Esophagus muscularis mucosa (tissue), 4 donors: ENCODE measurements around the gene PTPN23. TPM values are rescaled to one million over a fixed set of nuclear protein-coding genes. Genes with fewer than 3 reads are reported as not detected.

Experiments used
- DNase-seq: peaks from one replicate; pipeline ENCODE4 v3.0.0-alpha.2; 2017; ENCODE audit errors: extremely low spot score
- H3K27ac ChIP-seq, 4 donors: fragments of 200-600 bp; sonication (generic); replicated peaks in 1 of 4; 1 replicate in 3 of 4; 2 replicates in 1 of 4; pipeline ENCODE4 v1.5.1; 2016 to 2019; ENCODE audit warnings: mild to moderate bottlenecking in 1 of 4
- H3K27me3 ChIP-seq, 4 donors: fragments of 200-600 bp; sonication (generic); one replicate each; pipeline versions ENCODE4 v1.5.1 to v1.6.0; 2016 to 2019
- H3K36me3 ChIP-seq, 4 donors: fragments of 200-600 bp; sonication (generic); one replicate each; pipeline ENCODE4 v1.5.1; 2016 to 2019
- H3K4me1 ChIP-seq, 4 donors: fragments of 200-600 bp; sonication (generic); one replicate each; pipeline ENCODE4 v1.5.1; 2016 to 2019
- H3K4me3 ChIP-seq, 4 donors: fragments of 200-600 bp; sonication (generic); 1 replicate in 2 of 4; 2 replicates in 2 of 4; pipeline ENCODE4 v1.5.1; 2016 to 2019; ENCODE audit warnings: mild to moderate bottlenecking in 4 of 4, moderate library complexity in 1 of 4
- H3K9me3 ChIP-seq, 4 donors: fragments of 200-600 bp; sonication (generic); 1 replicate in 3 of 4; 2 replicates in 1 of 4; pipeline ENCODE4 v1.5.1; 2016 to 2019
- CTCF ChIP-seq, 3 experiments: fragments of 200-600 bp in 2 of 3; fragments of 450-650 bp in 1 of 3; sonication (generic) in 2 of 3; IDR thresholded peaks; one replicate each; pipeline ENCODE4 v1.5.1; 2017 to 2019; ENCODE audit warnings: antibody characterized with exemption in 3 of 3, mild to moderate bottlenecking in 2 of 3, moderate library complexity in 1 of 3
- EP300 ChIP-seq: sonication (generic); formaldehyde crosslinking; IDR thresholded peaks from one replicate; pipeline ENCODE4 v1.6.1; 2017; ENCODE audit warnings: antibody characterized with exemption
- POLR2A ChIP-seq: fragments of 450-650 bp; IDR thresholded peaks from one replicate; pipeline ENCODE4 v1.6.1; 2017; ENCODE audit warnings: antibody characterized with exemption, moderate library complexity, mild to moderate bottlenecking, low read depth
- POLR2AphosphoS5 ChIP-seq, 2 donors: sonication (generic); formaldehyde crosslinking; IDR thresholded peaks; one replicate each; pipeline ENCODE4 v1.6.1; 2017; ENCODE audit warnings: antibody characterized with exemption in 2 of 2
- WGBS: methylation state at CpG from one replicate; pipeline ENCODE4 v1.1.5; 2018; 5-methylcytosine and 5-hydroxymethylcytosine counted together
- intact Hi-C: fragments of 100-400 bp; cut with DNase I; formaldehyde crosslinking; loops from one replicate; pipeline ENCODE4 v1.15.1; 2023
- total RNA-seq, 4 donors: library from RNA; depleted of rRNA; stranded (reverse); fragments of >200 nt; gene quantifications; one replicate each; pipeline versions ENCODE4 v1.1.0 to v1.2.1, GENCODE V29; 2016

PTPN23 gene
- total RNA-seq, 4 donors from 2014 or later, result 16.9 to 156 (median 26.3) TPM

- DNase-seq, result no peak
- no peak overlapping the region for H3K4me3 ChIP-seq
- no peaks in the 10 kb centered on the region for H3K27me3 ChIP-seq
- H3K27ac ChIP-seq, result no peak overlapping the region
- H3K36me3 ChIP-seq, result peaks cover 64 to 97% (median 96%) of the 10 kb centered on the region in 4 donors
- intact Hi-C loops, result no loop called here
- TF ChIP-seq POLR2AphosphoS5 (IDR thresholded peaks at IDR 0.05) (no peak), CTCF (IDR thresholded peaks at IDR 0.05) (no peak), EP300 (no peak), POLR2A (no peak)
- WGBS, result 69% methylated on average over 10 of the region's 10 CpGs
- no peaks in the 10 kb centered on the region for H3K9me3 ChIP-seq
- peaks cover 3 to 17% (median 9%) of the 10 kb centered on the region in 4 donors for H3K4me1 ChIP-seq
These were observed 29.5 kb downstream of the PTPN23 start for GRCh38 chr3:47410417-47410720.

- 93% methylated on average over 18 of the region's 30 CpGs for WGBS
- Histone ChIP-seq H3K27ac (no peak overlapping the region), H3K9me3 (no peaks in the 10 kb centered on the region), H3K4me3 (no peak overlapping the region), H3K27me3 (no peaks in the 10 kb centered on the region), H3K36me3 (peaks cover 64 to 100% (median 100%) of the 10 kb centered on the region in 4 donors), H3K4me1 (peaks cover 0 to 10% (median 3%) of the 10 kb centered on the region in 4 donors)
- TF ChIP-seq POLR2AphosphoS5 (IDR thresholded peaks at IDR 0.05) (peak in 1 of 2 donors; percentile 24), POLR2A (no peak)
- intact Hi-C loops, result no loop called here
- DNase-seq, result no peak
These were observed 30.2 kb downstream of the PTPN23 start for GRCh38 chr3:47410801-47411646.

GRCh38 chr3:47411696-47412452 lies 31.1 kb downstream of the PTPN23 start:
- peaks cover 0 to 2% (median 0%) of the 10 kb centered on the region in 4 donors for H3K4me1 ChIP-seq
- no peaks in the 10 kb centered on the region for H3K27me3 ChIP-seq
- DNase-seq, result no peak
- peaks cover 56 to 97% (median 95%) of the 10 kb centered on the region in 4 donors for H3K36me3 ChIP-seq
- no peak overlapping the region for H3K27ac ChIP-seq
- H3K9me3 ChIP-seq, result no peaks in the 10 kb centered on the region
- WGBS, result 90% methylated on average over 10 of the region's 24 CpGs
- H3K4me3 ChIP-seq, result no peak overlapping the region
- intact Hi-C loops, result no loop called here
- TF ChIP-seq POLR2AphosphoS5 (IDR thresholded peaks at IDR 0.05) (no peak), POLR2A (no peak), EP300 (no peak), CTCF (IDR thresholded peaks at IDR 0.05) (no peak)

GRCh38 chr3:47412453-47412756 lies 31.6 kb downstream of the PTPN23 start:
- WGBS, result 86% methylated on average over 4 of the region's 5 CpGs
- H3K36me3 ChIP-seq, result peaks cover 51 to 97% (median 95%) of the 10 kb centered on the region in 4 donors
- no peak overlapping the region for H3K4me3 ChIP-seq
- no peaks in the 10 kb centered on the region for H3K27me3 ChIP-seq
- no peak for DNase-seq
- TF ChIP-seq POLR2AphosphoS5 (IDR thresholded peaks at IDR 0.05), result no peak
- no peak for TF ChIP-seq EP300
- TF ChIP-seq POLR2A, result no peak
- no peak for TF ChIP-seq CTCF (IDR thresholded peaks at IDR 0.05)
- intact Hi-C loops, result no loop called here
- H3K27ac ChIP-seq, result no peak overlapping the region
- H3K4me1 ChIP-seq, result no peaks in the 10 kb centered on the region
- H3K9me3 ChIP-seq, result no peaks in the 10 kb centered on the region

GRCh38 chr3:47412842-47413520 lies 32.2 kb downstream of the PTPN23 start:
- Histone ChIP-seq H3K36me3 (peaks cover 51 to 95% (median 92%) of the 10 kb centered on the region in 4 donors), H3K27me3 (no peaks in the 10 kb centered on the region), H3K27ac (no peak overlapping the region), H3K4me1 (no peaks in the 10 kb centered on the region), H3K4me3 (no peak overlapping the region), H3K9me3 (no peaks in the 10 kb centered on the region)
- no peak for TF ChIP-seq CTCF (IDR thresholded peaks at IDR 0.05)
- TF ChIP-seq POLR2A, result no peak
- TF ChIP-seq EP300, result no peak
- no peak for TF ChIP-seq POLR2AphosphoS5 (IDR thresholded peaks at IDR 0.05)
- DNase-seq, result no peak
- intact Hi-C loops, result no loop called here
- WGBS, result 72% methylated on average over 12 of the region's 12 CpGs
